Measurements from ENCODE around the gene BHLHE40.

The BHLHE40 gene

DNA sequence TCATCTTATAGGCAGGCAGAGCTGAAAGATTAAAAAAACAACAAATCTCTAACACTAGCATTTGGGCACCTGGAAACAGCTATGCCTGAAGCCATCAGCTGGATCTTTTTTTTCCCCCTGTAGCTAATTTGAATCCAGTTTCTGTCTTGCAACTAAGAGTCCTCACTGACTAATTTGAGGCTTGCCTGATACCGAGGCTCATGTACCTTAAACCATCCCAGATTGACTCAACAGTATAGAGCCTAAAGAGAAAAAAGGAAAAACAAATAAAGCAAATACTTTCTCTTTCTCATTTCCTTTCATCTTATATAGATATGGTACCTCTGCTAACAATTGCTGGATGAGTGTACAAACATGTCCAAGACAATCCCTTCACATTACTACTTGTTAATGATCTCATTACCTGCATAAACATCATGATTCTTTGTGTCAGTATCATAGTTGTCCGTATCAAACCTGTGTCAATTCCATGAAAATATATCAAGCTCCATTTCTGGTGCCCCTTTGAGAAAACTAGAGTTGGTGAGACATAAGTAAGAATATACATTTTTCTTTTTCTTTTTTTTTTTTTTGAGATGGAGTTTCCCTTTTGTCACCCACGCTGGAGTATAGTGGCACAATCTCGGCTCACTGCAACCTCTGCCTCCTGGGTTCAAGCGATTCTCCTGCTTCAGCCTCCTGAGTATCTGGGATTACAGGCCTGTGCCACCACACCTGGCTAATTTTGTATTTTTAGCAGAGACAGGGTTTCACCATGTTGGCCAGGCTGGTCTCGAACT lies 43.1 kb downstream of the BHLHE40 start:
- no peak for DNase-seq

DNA sequence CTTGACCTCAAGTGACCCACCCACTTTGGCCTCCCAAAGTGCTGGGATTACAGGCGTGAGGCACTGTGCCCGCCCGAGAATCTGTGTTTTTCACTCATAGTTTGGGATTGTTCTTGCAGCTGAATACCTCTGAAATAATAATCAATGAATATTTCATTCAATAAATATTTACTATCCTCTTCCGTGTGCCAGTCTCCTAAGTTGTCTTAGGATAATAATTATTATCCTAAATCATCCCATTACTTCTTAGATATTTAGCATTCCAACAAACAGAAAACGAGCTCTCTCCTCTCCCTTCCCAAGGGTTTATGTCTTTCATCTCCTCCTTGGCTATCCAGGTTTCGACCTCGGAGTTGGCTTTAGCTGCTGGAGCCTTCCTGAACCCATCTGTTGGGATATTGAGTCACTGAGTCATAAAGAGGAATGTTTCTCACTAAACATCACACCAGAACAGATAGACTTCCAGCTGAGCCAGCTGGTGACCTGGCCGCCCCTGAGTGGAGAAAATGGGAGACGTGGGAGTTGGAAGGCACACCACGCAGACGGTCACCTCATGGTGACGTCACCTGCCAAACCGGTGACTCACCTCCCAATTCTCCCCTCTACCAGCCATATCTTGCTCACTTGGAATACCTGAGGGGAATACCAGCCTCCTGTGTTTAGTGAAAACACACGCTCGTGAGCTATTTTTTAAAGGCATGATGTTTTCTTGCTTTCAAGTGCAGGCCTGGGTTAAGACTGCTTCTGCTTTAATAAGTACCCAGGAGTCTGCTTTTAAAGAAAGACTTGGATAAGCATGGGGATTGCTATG lies 43.9 kb downstream of the BHLHE40 start:
- DNase-seq: no peak

DNA sequence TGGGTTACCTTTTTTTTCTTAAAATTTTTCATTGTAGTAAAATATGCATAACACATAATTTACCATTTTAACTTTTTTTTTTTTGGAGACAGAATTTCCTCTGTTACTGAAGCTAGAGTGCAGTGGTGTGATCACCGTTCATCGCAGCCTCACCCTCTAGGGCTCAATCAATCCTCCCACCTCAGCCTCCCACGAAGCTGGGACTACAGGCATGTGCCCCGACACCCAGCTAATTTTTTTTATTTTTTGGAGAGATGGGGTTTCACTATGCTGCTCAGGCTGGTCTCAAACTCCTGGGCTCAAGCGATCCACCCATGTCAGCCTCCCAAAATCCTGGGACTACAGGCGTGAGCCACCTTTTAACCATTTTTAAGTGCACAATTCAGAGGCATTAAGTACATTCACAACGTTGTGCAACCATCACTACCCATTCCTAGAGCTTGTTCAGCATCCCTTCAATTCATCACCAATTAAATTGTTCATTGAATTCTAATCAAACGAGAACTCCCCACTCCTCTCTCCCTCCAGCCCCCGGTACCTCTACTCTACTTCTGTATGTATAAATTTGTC lies 44.6 kb downstream of the BHLHE40 start:
- no peak for DNase-seq

DNA sequence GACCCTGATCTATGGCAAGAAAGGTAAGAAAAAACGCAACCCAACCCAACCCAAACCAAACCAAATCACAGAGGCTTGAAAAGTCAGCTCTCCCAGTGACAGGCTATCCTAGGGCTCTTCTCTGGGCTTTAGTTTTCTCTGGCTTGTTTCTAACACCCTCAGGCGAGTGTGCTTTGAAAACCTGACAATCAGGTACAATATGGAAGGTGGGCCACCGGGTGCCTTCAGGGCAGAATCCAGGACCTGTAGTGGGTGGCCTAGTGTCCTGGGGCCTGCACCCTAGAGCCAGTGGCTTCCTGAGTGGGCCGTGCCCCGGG lies 46.8 kb downstream of the BHLHE40 start:
- DNase-seq: no peak

DNA sequence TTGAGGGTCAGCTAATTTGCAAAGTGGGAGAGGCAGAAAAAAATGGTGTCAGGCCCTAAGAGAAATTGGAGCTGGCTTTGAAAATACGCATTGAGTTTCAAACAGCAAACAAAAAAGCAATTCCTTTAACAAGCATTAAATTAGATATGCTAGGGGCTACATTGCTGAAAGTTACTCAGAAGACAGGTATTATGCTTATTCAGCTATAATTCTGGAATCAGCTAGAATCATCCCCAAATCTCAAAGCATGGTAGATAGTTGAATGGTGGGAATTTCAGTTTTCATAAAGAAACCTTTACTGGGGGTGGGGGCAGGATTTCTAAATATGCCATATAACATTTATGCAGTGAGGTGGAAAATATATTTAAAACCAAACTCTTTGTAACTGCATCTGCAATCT lies 50.5 kb downstream of the BHLHE40 start:
- DNase-seq: no peak

DNA sequence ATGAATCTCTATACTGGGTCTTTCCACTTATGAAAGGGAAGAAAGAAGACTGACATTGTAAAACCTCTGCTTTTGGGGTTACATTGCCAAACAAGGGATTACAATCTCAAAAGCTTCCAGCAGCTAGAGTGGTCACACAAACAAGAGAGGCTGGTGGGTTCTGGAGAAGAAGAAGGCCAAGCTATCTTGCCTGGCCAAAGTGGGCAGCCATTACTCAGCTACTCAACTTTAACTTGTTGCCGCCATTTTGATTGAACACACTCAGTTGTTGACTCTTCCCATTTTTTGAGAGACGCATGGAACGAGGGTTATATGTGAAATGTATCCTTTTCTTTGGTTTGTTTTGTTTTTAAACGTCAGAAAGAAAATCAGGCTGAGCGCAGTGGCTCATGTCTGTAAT lies 50.9 kb downstream of the BHLHE40 start:
- DNase-seq: no peak

DNA sequence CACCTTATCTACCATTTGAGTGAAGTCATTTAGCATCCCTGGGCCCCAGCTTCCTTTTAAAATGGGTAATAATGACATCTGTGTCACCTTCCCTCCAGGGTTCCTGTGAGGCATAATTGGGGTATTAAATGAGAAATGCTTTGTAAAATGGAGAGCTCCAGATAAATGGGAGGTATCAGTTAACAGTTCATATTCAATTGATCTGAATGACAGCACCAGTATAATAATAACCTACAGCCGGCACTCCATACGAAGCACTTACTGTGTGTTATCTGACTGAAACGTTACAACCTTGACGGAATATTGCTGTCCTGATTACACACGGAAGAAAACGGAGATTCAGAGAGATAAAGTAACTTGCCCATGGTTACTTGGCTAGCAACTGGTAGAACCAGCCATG lies 53.6 kb downstream of the BHLHE40 start:
- no peak for DNase-seq

Data from NCI-H345 (cell line).